ENCODE results near the gene PAX8. TPM values are rescaled to one million over a fixed set of nuclear protein-coding genes. Genes with fewer than 3 reads are reported as not detected.

PAX8 gene
- total and polyA plus RNA-seq, 2 experiments from 2014 or later: 0.21 to 0.32 TPM

GRCh38 chr2:113216891-113217454, 61.7 kb downstream of the PAX8 start:
- H3K27ac ChIP-seq (ENCODE audit: low read depth): no peak overlapping the region
- no peaks in the 10 kb centered on the region for H3K9me3 Mint-ChIP-seq
- H3K36me3 ChIP-seq (ENCODE audit: insufficient read depth): no peaks in the 10 kb centered on the region
- no peak overlapping the region for H3K4me3 ChIP-seq
- H3K27me3 ChIP-seq (ENCODE audit: insufficient read depth): no peaks in the 10 kb centered on the region
- H3K36me3 Mint-ChIP-seq (ENCODE audit: low read depth): no peaks in the 10 kb centered on the region; the same call in 2 of the 3 replicates
- ATAC-seq (no peak), DNase-seq (ENCODE audit: low spot score) (no peak)
- no peak overlapping the region for H2AFZ ChIP-seq
- H3K27ac Mint-ChIP-seq: no peak overlapping the region
- H3K4me1 Mint-ChIP-seq: peaks cover 31% of the 10 kb centered on the region
- no peaks in the 10 kb centered on the region for H3F3A ChIP-seq (replicated peaks; ENCODE audit: low read depth)
- H3K27me3 Mint-ChIP-seq (ENCODE audit: insufficient read depth, low read depth, poor library complexity): peaks cover 14% of the 10 kb centered on the region
- no peaks in the 10 kb centered on the region for H3K9me2 ChIP-seq (ENCODE audit: insufficient read depth)
- no peak for TF ChIP-seq JUNB (IDR thresholded peaks at IDR 0.05; ENCODE audit: unreplicated experiment)
- TF ChIP-seq, protein P1, sequence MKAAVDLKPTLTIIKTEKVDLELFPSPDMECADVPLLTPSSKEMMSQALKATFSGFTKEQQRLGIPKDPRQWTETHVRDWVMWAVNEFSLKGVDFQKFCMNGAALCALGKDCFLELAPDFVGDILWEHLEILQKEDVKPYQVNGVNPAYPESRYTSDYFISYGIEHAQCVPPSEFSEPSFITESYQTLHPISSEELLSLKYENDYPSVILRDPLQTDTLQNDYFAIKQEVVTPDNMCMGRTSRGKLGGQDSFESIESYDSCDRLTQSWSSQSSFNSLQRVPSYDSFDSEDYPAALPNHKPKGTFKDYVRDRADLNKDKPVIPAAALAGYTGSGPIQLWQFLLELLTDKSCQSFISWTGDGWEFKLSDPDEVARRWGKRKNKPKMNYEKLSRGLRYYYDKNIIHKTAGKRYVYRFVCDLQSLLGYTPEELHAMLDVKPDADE (IDR thresholded peaks at IDR 0.05): no peak
- TF ChIP-seq, protein P2, sequence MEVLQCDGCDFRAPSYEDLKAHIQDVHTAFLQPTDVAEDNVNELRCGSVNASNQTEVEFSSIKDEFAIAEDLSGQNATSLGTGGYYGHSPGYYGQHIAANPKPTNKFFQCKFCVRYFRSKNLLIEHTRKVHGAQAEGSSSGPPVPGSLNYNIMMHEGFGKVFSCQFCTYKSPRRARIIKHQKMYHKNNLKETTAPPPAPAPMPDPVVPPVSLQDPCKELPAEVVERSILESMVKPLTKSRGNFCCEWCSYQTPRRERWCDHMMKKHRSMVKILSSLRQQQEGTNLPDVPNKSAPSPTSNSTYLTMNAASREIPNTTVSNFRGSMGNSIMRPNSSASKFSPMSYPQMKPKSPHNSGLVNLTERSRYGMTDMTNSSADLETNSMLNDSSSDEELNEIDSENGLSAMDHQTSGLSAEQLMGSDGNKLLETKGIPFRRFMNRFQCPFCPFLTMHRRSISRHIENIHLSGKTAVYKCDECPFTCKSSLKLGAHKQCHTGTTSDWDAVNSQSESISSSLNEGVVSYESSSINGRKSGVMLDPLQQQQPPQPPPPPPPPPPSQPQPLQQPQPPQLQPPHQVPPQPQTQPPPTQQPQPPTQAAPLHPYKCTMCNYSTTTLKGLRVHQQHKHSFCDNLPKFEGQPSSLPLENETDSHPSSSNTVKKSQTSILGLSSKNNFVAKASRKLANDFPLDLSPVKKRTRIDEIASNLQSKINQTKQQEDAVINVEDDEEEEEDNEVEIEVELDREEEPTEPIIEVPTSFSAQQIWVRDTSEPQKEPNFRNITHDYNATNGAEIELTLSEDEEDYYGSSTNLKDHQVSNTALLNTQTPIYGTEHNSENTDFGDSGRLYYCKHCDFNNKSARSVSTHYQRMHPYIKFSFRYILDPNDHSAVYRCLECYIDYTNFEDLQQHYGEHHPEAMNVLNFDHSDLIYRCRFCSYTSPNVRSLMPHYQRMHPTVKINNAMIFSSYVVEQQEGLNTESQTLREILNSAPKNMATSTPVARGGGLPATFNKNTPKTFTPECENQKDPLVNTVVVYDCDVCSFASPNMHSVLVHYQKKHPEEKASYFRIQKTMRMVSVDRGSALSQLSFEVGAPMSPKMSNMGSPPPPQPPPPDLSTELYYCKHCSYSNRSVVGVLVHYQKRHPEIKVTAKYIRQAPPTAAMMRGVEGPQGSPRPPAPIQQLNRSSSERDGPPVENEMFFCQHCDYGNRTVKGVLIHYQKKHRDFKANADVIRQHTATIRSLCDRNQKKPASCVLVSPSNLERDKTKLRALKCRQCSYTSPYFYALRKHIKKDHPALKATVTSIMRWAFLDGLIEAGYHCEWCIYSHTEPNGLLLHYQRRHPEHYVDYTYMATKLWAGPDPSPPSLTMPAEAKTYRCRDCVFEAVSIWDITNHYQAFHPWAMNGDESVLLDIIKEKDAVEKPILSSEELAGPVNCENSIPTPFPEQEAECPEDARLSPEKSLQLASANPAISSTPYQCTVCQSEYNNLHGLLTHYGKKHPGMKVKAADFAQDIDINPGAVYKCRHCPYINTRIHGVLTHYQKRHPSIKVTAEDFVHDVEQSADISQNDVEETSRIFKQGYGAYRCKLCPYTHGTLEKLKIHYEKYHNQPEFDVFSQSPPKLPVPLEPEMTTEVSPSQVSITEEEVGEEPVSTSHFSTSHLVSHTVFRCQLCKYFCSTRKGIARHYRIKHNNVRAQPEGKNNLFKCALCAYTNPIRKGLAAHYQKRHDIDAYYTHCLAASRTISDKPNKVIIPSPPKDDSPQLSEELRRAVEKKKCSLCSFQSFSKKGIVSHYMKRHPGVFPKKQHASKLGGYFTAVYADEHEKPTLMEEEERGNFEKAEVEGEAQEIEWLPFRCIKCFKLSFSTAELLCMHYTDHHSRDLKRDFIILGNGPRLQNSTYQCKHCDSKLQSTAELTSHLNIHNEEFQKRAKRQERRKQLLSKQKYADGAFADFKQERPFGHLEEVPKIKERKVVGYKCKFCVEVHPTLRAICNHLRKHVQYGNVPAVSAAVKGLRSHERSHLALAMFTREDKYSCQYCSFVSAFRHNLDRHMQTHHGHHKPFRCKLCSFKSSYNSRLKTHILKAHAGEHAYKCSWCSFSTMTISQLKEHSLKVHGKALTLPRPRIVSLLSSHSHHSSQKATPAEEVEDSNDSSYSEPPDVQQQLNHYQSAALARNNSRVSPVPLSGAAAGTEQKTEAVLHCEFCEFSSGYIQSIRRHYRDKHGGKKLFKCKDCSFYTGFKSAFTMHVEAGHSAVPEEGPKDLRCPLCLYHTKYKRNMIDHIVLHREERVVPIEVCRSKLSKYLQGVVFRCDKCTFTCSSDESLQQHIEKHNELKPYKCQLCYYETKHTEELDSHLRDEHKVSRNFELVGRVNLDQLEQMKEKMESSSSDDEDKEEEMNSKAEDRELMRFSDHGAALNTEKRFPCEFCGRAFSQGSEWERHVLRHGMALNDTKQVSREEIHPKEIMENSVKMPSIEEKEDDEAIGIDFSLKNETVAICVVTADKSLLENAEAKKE (CRISPR knock-in tag; IDR thresholded peaks at IDR 0.05): no peak
- TF ChIP-seq EZH2phosphoT487 (IDR thresholded peaks at IDR 0.05; ENCODE audit: unreplicated experiment): no peak
- TF ChIP-seq CREB1 (CRISPR knock-in tag; IDR thresholded peaks at IDR 0.05; ENCODE audit: low read depth): no peak
- TF ChIP-seq, protein P3, sequence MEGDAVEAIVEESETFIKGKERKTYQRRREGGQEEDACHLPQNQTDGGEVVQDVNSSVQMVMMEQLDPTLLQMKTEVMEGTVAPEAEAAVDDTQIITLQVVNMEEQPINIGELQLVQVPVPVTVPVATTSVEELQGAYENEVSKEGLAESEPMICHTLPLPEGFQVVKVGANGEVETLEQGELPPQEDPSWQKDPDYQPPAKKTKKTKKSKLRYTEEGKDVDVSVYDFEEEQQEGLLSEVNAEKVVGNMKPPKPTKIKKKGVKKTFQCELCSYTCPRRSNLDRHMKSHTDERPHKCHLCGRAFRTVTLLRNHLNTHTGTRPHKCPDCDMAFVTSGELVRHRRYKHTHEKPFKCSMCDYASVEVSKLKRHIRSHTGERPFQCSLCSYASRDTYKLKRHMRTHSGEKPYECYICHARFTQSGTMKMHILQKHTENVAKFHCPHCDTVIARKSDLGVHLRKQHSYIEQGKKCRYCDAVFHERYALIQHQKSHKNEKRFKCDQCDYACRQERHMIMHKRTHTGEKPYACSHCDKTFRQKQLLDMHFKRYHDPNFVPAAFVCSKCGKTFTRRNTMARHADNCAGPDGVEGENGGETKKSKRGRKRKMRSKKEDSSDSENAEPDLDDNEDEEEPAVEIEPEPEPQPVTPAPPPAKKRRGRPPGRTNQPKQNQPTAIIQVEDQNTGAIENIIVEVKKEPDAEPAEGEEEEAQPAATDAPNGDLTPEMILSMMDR (conservative IDR thresholded peaks at IDR 0.05; ENCODE audit: low read depth in 2 of 2): no peak
- TF ChIP-seq ZNF114 (CRISPR knock-in tag; IDR thresholded peaks at IDR 0.05): no peak
- TF ChIP-seq POLR2AphosphoS5 (IDR thresholded peaks at IDR 0.05; ENCODE audit: low read depth): no peak
- TF ChIP-seq STAT1 (IDR thresholded peaks at IDR 0.05; ENCODE audit: unreplicated experiment): no peak
- no peak for TF ChIP-seq EZH2 (IDR thresholded peaks at IDR 0.05; ENCODE audit: low read depth, unreplicated experiment)
- TF ChIP-seq NANOG (IDR thresholded peaks at IDR 0.05; ENCODE audit: borderline replicate concordance): no peak
- no peak for TF ChIP-seq REST (IDR thresholded peaks at IDR 0.05; ENCODE audit: unreplicated experiment)
- no peak for TF ChIP-seq ZNF331 (CRISPR knock-in tag; IDR thresholded peaks at IDR 0.05; ENCODE audit: low read depth)
- H3K79me2 ChIP-seq (replicated peaks; ENCODE audit: insufficient read depth): no peaks in the 10 kb centered on the region
- no peak overlapping the region for H3K4me2 ChIP-seq
- H3K4me3 Mint-ChIP-seq: no peak overlapping the region
- peaks cover 2% of the 10 kb centered on the region; the same call in 1 of the 2 replicates for H3K4me1 ChIP-seq (ENCODE audit: insufficient read depth)
- no peaks in the 10 kb centered on the region for H4K20me1 ChIP-seq (replicated peaks; ENCODE audit: insufficient read depth)

Measured in GM23338 (cell line).